Measurements from ENCODE around the gene NDUFA11.

The NDUFA11 gene

GRCh38 chr19:5903624-5904351, at the start of gene NDUFA11:
NDUFA11 (minus strand) TSS chr19:5903790; CDS start chr19:5903708, 82 bp downstream.
- DNase-seq: peak; percentile 96

DNA sequence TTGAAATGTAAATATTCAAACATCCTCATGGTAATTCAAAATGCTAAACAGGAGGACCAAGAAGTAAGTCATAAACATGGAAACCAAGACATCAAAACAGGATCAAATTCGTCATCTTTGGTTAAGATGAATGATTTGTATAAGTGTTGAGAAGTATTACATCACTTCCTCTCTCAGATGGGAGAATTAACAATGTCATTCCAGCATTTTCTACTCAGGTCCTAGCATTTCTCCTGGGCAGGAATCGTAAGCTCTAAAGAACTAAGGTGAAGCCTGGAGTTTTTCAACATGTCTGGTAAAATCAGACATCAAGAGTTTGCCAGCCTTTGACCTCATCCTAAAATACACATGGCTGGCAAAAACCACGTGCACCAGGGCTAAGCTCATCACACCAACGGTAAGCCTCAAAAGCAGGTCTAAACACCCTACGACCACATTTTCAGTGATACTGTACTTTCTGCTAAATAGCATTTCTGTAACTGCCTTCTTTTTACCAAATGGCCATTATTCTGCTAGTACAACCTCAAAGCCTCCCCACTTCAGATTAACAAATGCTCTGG, 49.5 kb upstream of the NDUFA11 start:
- no peak for DNase-seq

GRCh38 chr19:5952193-5953029, 48.8 kb upstream of the NDUFA11 start:
- DNase-seq: no peak

DNA sequence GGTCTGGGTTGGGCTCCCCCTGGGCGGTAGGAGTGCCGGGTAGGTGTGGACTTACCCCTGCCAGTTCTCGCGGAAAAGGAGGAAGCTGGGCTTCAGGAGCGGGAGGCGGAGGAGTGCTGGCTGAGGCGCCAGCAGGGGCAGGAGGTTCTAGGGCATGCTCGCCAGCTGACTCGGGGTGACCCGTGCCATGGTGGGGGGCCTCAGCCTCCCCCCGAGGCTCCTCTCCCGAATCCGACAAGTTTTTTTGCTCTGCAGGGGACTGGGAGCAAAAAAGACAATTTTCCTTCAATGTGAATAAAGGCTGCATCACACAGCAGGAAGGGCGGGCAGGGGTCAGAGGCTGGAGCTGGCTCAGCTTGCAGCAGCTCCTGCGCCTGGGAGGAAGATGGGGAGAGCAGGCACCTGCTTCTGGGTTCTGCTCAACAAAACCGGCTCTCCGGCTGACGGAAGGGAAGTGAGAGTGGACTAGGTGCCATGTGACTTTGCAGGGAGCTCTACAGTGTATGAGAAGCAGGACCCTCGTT, 47.8 kb upstream of the NDUFA11 start:
- no peak for DNase-seq

DNA sequence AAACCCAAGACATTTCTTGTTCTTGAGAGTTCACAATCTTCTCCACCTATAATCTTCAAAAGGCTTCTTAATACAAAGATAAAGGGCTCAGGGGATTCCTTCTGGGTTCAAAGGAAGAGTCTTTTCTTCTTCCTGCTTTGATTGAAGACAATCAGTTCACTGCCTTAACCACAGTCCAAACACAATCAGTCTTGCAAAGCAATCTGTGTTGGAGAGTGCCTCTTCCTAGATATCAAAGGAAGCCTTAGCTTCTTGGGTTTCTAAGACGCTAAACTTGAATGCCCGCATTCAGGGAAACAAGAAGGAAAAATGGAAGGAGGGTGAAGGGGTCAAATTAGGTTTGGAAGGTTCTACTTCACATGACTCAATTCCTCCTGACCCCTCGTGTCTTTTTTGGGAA, 47.2 kb upstream of the NDUFA11 start:
- DNase-seq: no peak

- DNase-seq: peak; percentile 35
Observed at GRCh38 chr19:5949792-5950305, 46.3 kb upstream of the NDUFA11 start.

- DNase-seq: no peak
Observed at GRCh38 chr19:5948752-5949564, 45.4 kb upstream of the NDUFA11 start.

DNA sequence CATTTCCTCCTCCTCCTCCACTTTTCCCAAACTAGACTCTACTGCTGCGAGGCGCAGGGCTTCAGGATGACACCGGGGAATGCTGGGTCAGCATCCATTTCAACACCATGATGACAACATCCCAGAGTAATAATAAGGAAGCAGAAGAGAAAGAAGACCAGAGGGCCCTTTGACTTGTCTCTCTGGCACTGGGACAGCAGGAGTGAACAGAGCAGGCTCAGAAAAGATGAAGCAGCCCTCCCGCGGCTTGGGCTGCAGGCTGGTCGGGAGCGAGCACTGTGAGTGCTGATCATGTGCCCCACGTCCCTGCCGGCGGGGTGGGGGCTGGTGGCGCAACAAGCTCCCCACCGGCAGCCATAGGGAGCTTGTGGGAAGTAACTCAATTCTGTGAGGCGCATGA, 43.8 kb upstream of the NDUFA11 start:
- DNase-seq: no peak

GRCh38 chr19:5943623-5944022, 40.0 kb upstream of the NDUFA11 start:
- DNase-seq: no peak

DNA sequence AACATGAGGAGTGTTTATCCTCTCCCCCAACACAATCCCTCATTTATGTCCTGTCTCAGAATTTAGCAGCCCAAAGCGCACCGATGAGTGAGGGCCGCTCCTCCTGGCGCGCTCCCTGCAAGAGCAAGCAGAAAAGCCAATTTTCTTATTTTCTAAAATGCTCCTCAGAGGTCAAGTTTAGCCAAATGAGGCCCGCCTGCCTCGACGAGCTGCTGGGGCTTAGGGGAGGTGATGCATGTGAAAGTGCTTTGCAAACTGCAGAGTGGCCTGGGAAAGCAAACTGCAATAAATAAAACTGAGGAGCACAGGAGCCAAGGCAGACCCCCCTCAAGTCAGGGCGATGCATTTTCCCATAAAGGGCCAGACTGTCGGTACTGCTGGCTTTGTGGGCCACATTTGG, 39.5 kb upstream of the NDUFA11 start:
- DNase-seq: no peak

DNA sequence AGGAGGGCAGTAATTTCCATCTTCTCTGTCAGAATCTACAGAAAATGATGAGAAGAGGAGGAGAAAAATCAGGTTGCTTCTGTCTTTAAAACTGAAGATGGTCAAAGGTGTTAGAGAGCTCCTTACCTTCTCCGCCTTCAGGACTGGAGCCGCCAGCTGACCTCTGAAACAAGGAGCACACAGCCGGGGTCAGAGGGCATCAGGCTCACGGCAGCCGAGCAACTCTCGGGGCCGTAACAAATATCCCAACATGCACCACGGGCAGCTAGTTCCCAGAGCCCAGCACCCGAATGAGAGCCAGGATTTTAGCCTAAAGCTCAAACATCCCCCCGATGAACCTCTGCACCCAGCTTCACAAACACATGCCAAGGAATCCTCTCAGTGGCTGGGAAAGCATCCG, 38.1 kb upstream of the NDUFA11 start:
- no peak for DNase-seq

DNA sequence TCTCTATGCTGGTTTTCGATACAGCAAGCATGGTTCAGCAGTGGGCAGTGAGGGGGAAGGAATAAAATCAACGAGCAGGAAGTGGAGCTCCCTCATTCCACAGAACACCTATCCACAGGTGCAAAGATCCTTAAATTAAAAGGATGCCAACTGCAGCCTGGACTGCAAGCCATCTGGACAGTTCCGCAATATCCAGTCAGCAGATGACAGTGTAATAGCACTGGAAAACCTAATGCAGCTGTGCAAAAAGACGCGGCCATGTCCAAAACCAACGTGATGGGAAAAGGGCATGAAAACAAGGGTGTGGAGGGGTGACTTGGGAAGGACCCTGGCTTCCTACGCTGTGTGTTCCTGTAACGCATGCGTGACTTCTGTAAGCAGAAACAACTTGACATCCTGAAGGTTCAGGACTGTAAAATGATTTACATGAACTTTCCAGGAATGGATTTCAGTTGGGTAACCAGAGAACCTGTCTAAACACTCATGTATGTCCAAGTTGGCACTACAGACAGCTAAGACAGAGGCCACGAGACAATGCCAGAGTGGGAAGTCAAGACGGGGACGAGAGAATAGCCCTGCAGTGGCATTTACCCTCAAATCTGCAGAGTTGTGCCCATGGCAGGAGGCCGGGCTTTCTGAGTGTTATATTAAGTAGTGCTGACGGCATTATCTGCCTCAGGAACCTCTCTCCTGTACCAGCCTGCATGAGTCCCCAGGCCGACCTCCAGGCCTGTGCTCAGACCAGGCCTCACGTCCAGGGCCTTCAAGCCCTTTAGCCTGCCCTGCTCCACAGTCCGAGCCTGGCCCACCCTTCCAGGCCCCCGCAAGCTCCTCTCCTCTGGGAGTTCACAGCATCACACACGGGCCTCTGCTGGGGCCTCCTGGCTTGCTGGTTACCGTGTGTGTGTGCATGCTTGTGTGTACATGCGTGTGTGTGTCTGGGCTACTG, 36.9 kb upstream of the NDUFA11 start:
- DNase-seq: no peak

- no peak for DNase-seq
Observed at GRCh38 chr19:5937550-5937949, 34.0 kb upstream of the NDUFA11 start.

DNA sequence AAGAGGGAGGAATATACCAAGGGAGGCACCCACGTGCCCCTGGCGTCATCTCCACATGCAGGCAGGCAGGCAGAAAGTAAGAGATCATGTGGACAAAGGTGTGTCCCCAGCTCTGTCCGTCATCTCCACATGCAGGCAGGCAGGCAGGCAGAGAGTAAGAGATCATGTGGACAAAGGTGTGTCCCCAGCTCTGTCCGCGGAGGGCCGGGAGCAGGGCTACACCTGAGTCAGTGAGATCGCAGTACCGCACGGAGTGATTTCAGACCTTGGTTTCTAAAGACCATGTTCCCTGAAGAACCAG, 32.7 kb upstream of the NDUFA11 start:
- no peak for DNase-seq

DNA sequence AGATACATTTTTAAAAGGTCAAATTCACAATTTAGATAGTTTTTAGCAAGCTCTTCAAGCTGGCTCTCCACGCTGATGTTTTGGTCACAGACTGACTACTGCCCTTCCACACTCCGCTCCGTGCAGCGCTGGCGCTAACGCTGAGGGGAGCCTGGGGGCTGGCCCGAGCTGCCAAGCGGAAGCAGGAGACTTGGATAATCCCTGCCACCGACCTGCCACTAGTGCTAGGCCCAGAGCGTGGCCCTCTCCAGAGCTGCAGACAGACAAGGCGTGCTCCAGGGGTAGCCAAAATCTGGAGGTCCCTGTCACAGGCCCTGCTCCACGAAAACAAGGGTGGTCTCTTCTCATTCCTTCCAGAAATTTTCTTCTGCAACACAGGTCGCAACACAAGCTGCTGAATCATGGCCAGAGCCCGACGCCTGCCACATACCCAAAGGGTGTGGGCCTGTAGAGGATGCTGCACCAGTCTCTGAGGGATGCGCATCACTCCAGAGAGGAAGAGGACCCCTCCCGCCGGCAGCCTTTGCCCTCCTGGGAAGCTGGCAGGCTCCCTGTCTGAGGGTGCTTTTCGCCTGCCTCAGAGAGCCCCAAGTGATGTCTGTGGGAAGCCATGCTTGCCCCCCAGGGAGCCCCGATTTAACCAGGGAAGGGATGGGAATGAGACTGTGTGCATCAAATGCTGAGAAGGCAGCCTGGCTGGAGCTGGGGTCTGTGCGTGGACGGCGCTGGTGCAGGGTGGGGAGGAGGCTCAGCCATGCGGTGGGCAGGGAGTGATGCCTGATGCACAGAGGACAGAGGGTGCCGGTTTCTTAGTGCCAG, 32.1 kb upstream of the NDUFA11 start:
- DNase-seq: no peak

DNA sequence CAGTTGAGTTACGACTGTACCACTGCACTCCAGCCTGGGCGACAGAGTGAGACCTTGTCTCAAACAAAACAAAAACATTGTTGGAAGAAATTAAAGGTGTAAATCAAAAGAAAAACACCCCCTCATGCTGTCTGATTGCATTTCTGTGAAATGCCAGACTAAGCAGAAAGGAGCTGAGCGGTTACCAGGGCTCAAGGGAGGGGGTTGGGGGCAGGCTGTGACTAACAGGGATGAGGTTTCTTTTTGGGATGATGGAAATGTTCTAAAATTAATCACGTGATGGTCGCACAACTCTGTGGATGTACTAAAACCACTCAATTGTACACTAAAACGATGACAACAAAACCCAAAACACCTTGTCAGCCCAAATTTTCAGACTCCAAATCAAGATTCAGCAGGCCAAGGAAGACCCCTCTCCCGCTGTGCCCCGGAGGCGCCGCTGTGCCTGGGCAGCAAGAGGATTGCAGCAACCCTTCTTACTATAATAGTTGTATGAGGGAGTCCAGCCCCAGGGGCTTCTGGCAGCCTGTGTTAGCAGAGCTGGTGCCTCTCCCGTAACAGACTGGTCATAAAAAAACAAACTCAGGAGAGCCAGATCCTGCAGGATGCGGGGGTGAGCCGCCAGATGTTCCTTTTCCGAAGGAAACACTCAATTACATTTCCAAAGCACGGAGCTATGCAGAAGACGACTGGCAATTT, 31.3 kb upstream of the NDUFA11 start:
- DNase-seq: no peak

DNA sequence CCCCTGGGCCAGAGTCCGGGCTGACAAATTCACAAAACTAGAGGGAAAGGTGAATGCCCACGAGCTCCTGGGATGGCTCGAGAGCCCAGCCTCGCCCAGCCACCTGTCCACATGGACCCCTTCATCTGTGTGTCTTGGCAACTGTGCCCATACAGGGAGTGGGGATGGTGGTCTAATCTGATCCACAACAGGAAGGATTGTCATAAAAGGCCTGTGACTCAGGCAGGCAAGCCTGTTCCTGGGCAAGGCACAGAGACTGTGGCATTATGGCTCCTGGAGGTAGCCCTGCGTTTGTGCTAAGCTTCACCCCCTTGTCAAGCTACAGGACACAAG, 30.4 kb upstream of the NDUFA11 start:
- DNase-seq: no peak

DNA sequence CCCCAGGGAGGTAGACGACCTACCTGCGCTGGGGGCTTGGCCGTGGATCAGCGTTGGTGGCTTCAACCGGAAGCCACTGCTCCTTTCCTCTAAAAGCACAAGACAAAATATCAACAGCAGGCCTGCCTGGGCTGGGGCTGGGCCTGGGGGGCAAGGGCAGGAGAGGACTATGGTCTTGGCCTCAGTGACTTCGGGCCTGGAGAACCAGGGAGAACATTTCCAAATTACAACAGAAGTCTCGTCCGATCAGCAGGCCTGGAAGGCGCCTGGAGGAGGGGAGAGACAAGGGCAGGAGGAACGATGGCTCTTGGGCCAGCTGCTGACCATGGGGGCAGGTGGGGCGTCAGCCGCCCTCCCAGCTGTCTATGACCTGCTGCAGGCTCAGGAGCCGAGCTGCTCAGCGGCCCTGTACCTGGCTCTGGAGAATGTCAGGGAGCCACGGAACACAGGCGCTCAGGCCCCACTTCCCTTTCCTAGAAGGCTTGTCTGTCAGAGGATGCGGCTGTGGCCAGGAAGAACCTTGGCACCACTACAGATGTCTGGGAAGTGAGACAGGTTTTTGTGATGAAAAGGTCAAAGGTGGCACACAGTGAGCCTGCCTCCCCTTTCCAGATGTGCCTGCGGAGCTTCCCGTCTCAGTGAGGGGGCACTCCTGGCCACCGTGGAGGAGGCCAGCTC, 29.9 kb upstream of the NDUFA11 start:
- no peak for DNase-seq

DNA sequence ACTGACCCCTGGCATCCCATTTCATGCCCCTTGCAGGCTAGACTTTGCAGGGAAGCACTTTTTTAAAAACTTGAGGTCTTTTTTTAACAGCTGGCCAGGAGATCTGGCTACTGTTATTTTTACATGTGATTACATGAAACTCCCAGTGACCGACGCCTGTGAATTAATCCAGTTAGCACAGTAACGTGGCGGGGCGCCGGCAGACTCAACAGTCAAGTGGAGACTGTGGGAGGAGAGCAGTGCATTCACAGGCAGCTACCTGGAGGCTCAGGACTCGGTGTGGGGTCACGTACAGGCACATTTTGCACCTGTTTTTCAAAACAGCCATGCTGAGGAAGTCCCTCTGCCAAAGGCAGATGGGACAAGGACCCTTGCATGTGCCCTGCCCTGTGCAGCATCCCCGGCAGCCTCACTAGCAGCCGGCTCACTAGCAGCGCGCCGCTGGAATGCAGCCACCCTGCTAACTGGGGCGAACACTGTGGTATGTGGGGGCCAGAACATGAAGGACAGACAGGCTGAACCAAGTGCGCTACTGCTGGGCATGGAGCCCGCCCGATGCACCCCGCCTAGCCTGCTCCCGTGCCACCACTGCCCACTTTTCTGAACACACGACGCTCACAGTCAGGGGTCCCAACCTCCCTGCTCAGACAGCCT, 29.1 kb upstream of the NDUFA11 start:
- DNase-seq: no peak

All from activated CD4-positive, alpha-beta T cell treated with anti-CD3 and anti-CD28 coated beads, Interleukin-2, amount 50 U/mL, for 1 hour (primary cell).